Measurements from ENCODE around the gene LSM6.

LSM6 gene

DNA sequence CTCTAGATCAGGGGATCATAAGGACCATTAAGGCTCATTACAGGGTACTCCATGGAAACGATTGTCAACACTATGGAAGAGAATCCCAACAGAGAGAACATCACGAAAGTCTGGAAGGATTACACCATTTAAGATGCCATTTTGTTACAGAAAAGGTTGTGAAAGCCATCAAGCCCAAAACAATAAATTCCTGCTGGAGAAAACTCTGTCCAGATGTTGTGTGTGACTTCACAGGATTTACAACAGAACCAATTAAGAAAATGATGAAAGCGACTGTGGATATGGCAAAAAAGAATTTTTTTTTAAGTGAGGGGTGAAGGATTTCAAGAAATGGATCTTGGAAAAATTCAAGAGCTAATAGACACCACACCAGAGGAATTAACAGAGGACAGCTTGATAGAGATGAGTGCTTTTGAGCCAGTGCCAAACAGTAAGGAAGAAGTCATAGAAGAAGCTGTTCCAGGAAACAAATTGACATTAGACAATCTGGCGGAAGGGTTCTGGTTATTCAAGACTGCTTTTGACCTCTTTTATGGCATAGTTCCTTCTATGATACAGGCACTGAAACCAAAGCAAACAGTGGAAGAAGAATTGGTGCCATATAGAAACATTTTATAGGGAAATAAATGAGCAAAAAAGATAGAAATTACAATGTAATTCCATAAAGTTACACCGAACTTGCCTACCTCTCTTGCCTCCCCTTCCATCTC, 17.3 kb upstream of the LSM6 start:
- Histone ChIP-seq H3K9ac (ENCODE audit: low read length in 2 of 2) (no peak overlapping the region), H3K36me3 (ENCODE audit: control insufficient read depth in 2 of 2, insufficient read depth in 2 of 2, low read length in 2 of 2) (no peaks in the 10 kb centered on the region), H3K27me3 (ENCODE audit: control insufficient read depth in 1 of 2, insufficient read depth in 2 of 2, low read length in 2 of 2) (no peaks in the 10 kb centered on the region), H3K27ac (ENCODE audit: low read length) (no peak overlapping the region), H3K4me1 (ENCODE audit: control insufficient read depth, insufficient read depth, low read length) (no peaks in the 10 kb centered on the region), H3K9me3 (ENCODE audit: control insufficient read depth in 2 of 2, low read length in 2 of 2) (peaks cover 0 to 4% of the 10 kb centered on the region in 2 donors), H3K4me3 (ENCODE audit: low read length in 2 of 2) (no peak overlapping the region)

DNA sequence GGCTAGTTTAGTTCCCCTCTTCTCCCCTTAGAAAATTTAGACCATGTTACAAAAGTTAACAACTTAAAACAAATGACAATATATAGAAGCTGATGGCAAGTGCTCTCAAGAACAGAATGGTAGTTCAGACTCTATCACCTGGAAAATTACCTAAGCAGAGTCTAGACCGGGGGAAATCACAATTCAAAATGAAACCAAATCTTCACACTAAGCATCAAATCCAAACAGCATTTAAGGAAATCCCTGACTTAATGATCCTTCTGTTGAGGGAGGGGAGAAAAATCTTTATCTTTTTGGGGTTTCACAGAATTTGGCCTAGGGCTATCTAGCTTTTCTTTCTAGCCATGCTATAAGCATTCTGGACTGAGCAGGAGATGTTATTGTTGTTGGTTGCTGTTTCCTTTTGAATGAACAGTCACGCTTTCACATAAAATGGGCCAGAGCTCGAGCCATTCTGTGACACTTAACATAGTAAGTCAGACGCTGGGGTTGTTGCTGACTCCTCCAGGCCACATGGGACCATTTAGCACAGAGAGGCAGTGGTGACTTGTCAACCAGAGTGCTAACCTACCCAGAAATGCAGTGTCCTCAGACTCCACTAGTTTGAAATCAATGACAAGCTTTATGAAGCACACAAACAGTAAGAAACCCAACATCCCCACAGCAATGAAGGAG, 16.0 kb upstream of the LSM6 start:
- H3K27me3 ChIP-seq (ENCODE audit: control insufficient read depth in 1 of 2, insufficient read depth in 2 of 2, low read length in 2 of 2), result no peaks in the 10 kb centered on the region
- peaks cover 0 to 4% of the 10 kb centered on the region in 2 donors for H3K9me3 ChIP-seq (ENCODE audit: control insufficient read depth in 2 of 2, low read length in 2 of 2)
- H3K9ac ChIP-seq (ENCODE audit: low read length in 2 of 2), result no peak overlapping the region
- no peaks in the 10 kb centered on the region for H3K4me1 ChIP-seq (ENCODE audit: control insufficient read depth, insufficient read depth, low read length)
- no peak overlapping the region for H3K27ac ChIP-seq (ENCODE audit: low read length)
- H3K36me3 ChIP-seq (ENCODE audit: control insufficient read depth in 2 of 2, insufficient read depth in 2 of 2, low read length in 2 of 2), result no peaks in the 10 kb centered on the region
- H3K4me3 ChIP-seq (ENCODE audit: low read length in 2 of 2), result no peak overlapping the region

- H3K9me3 ChIP-seq (ENCODE audit: control insufficient read depth in 2 of 2, low read length in 2 of 2), result peaks cover 0 to 4% of the 10 kb centered on the region in 2 donors
- no peak overlapping the region for H3K4me3 ChIP-seq (ENCODE audit: low read length in 2 of 2)
- no peaks in the 10 kb centered on the region for H3K4me1 ChIP-seq (ENCODE audit: control insufficient read depth, insufficient read depth, low read length)
- H3K9ac ChIP-seq (ENCODE audit: low read length in 2 of 2), result no peak overlapping the region
- H3K36me3 ChIP-seq (ENCODE audit: control insufficient read depth in 2 of 2, insufficient read depth in 2 of 2, low read length in 2 of 2), result no peaks in the 10 kb centered on the region
- H3K27me3 ChIP-seq (ENCODE audit: control insufficient read depth in 1 of 2, insufficient read depth in 2 of 2, low read length in 2 of 2), result no peaks in the 10 kb centered on the region
- no peak overlapping the region for H3K27ac ChIP-seq (ENCODE audit: low read length)
These were observed 14.3 kb upstream of the LSM6 start for GRCh38 chr4:146161243-146161642.

GRCh38 chr4:146165221-146165620, 10.3 kb upstream of the LSM6 start:
- Histone ChIP-seq H3K9ac (ENCODE audit: low read length in 2 of 2) (no peak overlapping the region), H3K4me1 (ENCODE audit: control insufficient read depth, insufficient read depth, low read length) (no peaks in the 10 kb centered on the region), H3K9me3 (ENCODE audit: control insufficient read depth in 2 of 2, low read length in 2 of 2) (peaks cover 0 to 4% of the 10 kb centered on the region in 2 donors), H3K27ac (ENCODE audit: low read length) (no peak overlapping the region), H3K4me3 (ENCODE audit: low read length in 2 of 2) (no peak overlapping the region), H3K36me3 (ENCODE audit: control insufficient read depth in 2 of 2, insufficient read depth in 2 of 2, low read length in 2 of 2) (no peaks in the 10 kb centered on the region), H3K27me3 (ENCODE audit: control insufficient read depth in 1 of 2, insufficient read depth in 2 of 2, low read length in 2 of 2) (no peaks in the 10 kb centered on the region)

DNA sequence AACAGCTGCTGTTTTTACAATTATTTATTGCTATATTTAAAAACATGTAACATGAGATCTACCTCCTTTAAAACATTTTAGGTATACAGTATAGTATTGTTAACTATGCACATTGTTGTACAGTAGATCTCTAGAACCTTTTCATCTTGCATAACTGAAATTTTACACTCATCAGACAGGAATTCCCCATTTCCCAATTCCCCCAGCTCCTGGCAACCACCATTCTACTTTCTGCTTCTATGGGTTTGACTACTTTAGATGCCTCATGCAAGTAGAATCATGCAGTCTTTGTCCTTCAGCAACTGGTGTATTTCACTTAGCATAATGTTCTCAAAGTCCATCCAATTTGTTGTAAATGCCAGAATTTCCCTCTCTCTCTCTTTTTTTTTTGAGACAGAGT, 9.7 kb upstream of the LSM6 start:
- Histone ChIP-seq H3K4me1 (ENCODE audit: control insufficient read depth, insufficient read depth, low read length) (no peaks in the 10 kb centered on the region), H3K9me3 (ENCODE audit: control insufficient read depth in 2 of 2, low read length in 2 of 2) (peaks cover 0 to 4% of the 10 kb centered on the region in 2 donors), H3K36me3 (ENCODE audit: control insufficient read depth in 2 of 2, insufficient read depth in 2 of 2, low read length in 2 of 2) (no peaks in the 10 kb centered on the region), H3K4me3 (ENCODE audit: low read length in 2 of 2) (no peak overlapping the region), H3K27me3 (ENCODE audit: control insufficient read depth in 1 of 2, insufficient read depth in 2 of 2, low read length in 2 of 2) (no peaks in the 10 kb centered on the region), H3K9ac (ENCODE audit: low read length in 2 of 2) (no peak overlapping the region), H3K27ac (ENCODE audit: low read length) (no peak overlapping the region)

- H3K9ac ChIP-seq (ENCODE audit: low read length in 2 of 2), result no peak overlapping the region
These were observed 5.4 kb upstream of the LSM6 start for GRCh38 chr4:146170149-146170548.

GRCh38 chr4:146176891-146177290, 1.4 kb downstream of the LSM6 start:
- no peak overlapping the region for H3K27ac ChIP-seq (ENCODE audit: low read length)
- H3K36me3 ChIP-seq (ENCODE audit: control insufficient read depth in 2 of 2, insufficient read depth in 2 of 2, low read length in 2 of 2), result no peaks in the 10 kb centered on the region
- H3K27me3 ChIP-seq (ENCODE audit: control insufficient read depth in 1 of 2, insufficient read depth in 2 of 2, low read length in 2 of 2), result no peaks in the 10 kb centered on the region
- peaks cover 15% of the 10 kb centered on the region for H3K4me1 ChIP-seq (ENCODE audit: control insufficient read depth, insufficient read depth, low read length)
- H3K9ac ChIP-seq (ENCODE audit: low read length in 2 of 2), result peak overlapping the region in 1 of 2 donors; percentile 89
- peak overlapping the region; percentile 84 to 89 for H3K4me3 ChIP-seq (ENCODE audit: low read length in 2 of 2)
- H3K9me3 ChIP-seq (ENCODE audit: control insufficient read depth in 2 of 2, low read length in 2 of 2), result no peaks in the 10 kb centered on the region

More at GRCh38 chr4:146170149-146170548, 5.4 kb upstream of the LSM6 start:
- H3K27ac ChIP-seq (ENCODE audit: low read length), result no peak overlapping the region
- H3K36me3 ChIP-seq (ENCODE audit: control insufficient read depth in 2 of 2, insufficient read depth in 2 of 2, low read length in 2 of 2), result no peaks in the 10 kb centered on the region
- no peaks in the 10 kb centered on the region for H3K9me3 ChIP-seq (ENCODE audit: control insufficient read depth in 2 of 2, low read length in 2 of 2)
- no peaks in the 10 kb centered on the region for H3K27me3 ChIP-seq (ENCODE audit: control insufficient read depth in 1 of 2, insufficient read depth in 2 of 2, low read length in 2 of 2)
- H3K4me3 ChIP-seq (ENCODE audit: low read length in 2 of 2), result no peak overlapping the region
- H3K4me1 ChIP-seq (ENCODE audit: control insufficient read depth, insufficient read depth, low read length), result no peaks in the 10 kb centered on the region

GRCh38 chr4:146178126-146178525, 2.6 kb downstream of the LSM6 start:
- Histone ChIP-seq H3K4me1 (ENCODE audit: control insufficient read depth, insufficient read depth, low read length) (peaks cover 15% of the 10 kb centered on the region), H3K27me3 (ENCODE audit: control insufficient read depth in 1 of 2, insufficient read depth in 2 of 2, low read length in 2 of 2) (no peaks in the 10 kb centered on the region), H3K27ac (ENCODE audit: low read length) (no peak overlapping the region), H3K4me3 (ENCODE audit: low read length in 2 of 2) (no peak overlapping the region), H3K36me3 (ENCODE audit: control insufficient read depth in 2 of 2, insufficient read depth in 2 of 2, low read length in 2 of 2) (peaks cover 0 to 2% of the 10 kb centered on the region in 2 donors), H3K9me3 (ENCODE audit: control insufficient read depth in 2 of 2, low read length in 2 of 2) (no peaks in the 10 kb centered on the region), H3K9ac (ENCODE audit: low read length in 2 of 2) (no peak overlapping the region)

DNA sequence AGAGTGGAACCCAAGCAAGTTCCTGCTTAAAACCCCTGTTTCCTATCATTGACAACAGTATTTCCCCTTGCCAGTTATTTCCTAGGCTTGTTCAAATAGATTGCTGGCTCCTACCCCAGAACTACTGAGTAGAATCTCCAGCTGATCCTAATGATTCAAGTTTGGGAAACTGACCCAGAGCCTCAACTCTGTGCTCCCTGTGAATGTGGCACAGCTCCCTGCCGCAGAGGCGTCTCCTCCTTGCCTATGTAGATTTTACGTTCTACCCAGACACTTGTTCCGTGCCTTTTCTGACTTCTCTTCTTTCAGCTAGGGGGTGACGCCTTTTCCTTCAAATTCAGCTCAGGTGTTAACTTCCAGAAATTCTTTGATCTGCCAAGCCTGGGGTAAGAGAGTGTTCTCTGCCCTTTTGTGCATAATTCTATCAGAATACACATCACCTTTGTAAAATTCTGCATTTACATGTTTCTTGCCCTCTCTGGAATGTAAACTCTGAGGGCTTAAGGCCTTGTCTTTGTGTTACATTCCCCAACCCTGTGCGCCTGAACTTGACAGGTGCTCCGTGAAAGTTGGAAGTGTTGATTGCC, 4.4 kb downstream of the LSM6 start:
- Histone ChIP-seq H3K27ac (ENCODE audit: low read length) (no peak overlapping the region), H3K4me3 (ENCODE audit: low read length in 2 of 2) (no peak overlapping the region), H3K36me3 (ENCODE audit: control insufficient read depth in 2 of 2, insufficient read depth in 2 of 2, low read length in 2 of 2) (peaks cover 0 to 6% of the 10 kb centered on the region in 2 donors), H3K4me1 (ENCODE audit: control insufficient read depth, insufficient read depth, low read length) (peaks cover 15% of the 10 kb centered on the region), H3K9ac (ENCODE audit: low read length in 2 of 2) (no peak overlapping the region), H3K27me3 (ENCODE audit: control insufficient read depth in 1 of 2, insufficient read depth in 2 of 2, low read length in 2 of 2) (no peaks in the 10 kb centered on the region), H3K9me3 (ENCODE audit: control insufficient read depth in 2 of 2, low read length in 2 of 2) (no peaks in the 10 kb centered on the region)

DNA sequence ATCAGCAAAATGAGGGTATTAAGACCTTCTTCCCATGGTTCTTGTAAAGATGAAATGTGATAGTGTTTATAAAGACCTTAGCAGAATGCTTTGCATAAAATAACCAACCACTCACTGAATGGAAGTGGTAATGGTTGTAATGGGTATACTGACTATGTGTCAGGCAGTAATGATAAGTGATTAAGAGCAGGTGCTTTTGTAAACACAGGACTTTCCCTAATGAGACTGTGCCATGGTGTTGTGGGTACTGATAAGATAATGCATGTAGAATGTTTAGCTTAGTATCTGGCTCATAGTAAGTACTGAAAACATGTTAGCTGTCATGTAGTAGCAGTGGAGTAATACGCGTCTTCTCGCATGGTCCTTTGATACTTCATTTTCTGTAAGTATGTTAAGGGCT, 6.9 kb downstream of the LSM6 start:
- no peak overlapping the region for H3K9ac ChIP-seq (ENCODE audit: low read length in 2 of 2)
- H3K4me1 ChIP-seq (ENCODE audit: control insufficient read depth, insufficient read depth, low read length), result peaks cover 15% of the 10 kb centered on the region
- H3K9me3 ChIP-seq (ENCODE audit: control insufficient read depth in 2 of 2, low read length in 2 of 2), result no peaks in the 10 kb centered on the region
- no peak overlapping the region for H3K27ac ChIP-seq (ENCODE audit: low read length)
- H3K36me3 ChIP-seq (ENCODE audit: control insufficient read depth in 2 of 2, insufficient read depth in 2 of 2, low read length in 2 of 2), result peaks cover under 1 to 17% of the 10 kb centered on the region in 2 donors
- no peaks in the 10 kb centered on the region for H3K27me3 ChIP-seq (ENCODE audit: control insufficient read depth in 1 of 2, insufficient read depth in 2 of 2, low read length in 2 of 2)
- H3K4me3 ChIP-seq (ENCODE audit: low read length in 2 of 2), result no peak overlapping the region

- no peaks in the 10 kb centered on the region for H3K9me3 ChIP-seq (ENCODE audit: control insufficient read depth in 2 of 2, low read length in 2 of 2)
- peaks cover 3 to 18% of the 10 kb centered on the region in 2 donors for H3K36me3 ChIP-seq (ENCODE audit: control insufficient read depth in 2 of 2, insufficient read depth in 2 of 2, low read length in 2 of 2)
- H3K4me1 ChIP-seq (ENCODE audit: control insufficient read depth, insufficient read depth, low read length), result peaks cover 9% of the 10 kb centered on the region
- no peak overlapping the region for H3K9ac ChIP-seq (ENCODE audit: low read length in 2 of 2)
- no peak overlapping the region for H3K4me3 ChIP-seq (ENCODE audit: low read length in 2 of 2)
- H3K27ac ChIP-seq (ENCODE audit: low read length), result no peak overlapping the region
- H3K27me3 ChIP-seq (ENCODE audit: control insufficient read depth in 1 of 2, insufficient read depth in 2 of 2, low read length in 2 of 2), result no peaks in the 10 kb centered on the region
These were observed 7.7 kb downstream of the LSM6 start for GRCh38 chr4:146183209-146183608.

Data from stomach smooth muscle (tissue), 2 donors.